Fibroblast of villous mesenchyme (primary cell): ENCODE measurements around the gene TNS3. TPM values are rescaled to one million over a fixed set of nuclear protein-coding genes. Genes with fewer than 3 reads are reported as not detected.

Experiments used
- DNase-seq: peaks from one replicate; pipeline ENCODE4 v3.0.0-alpha.2; 2010; ENCODE audit warnings: low read depth
- H3K4me3 ChIP-seq: 2 replicates; pipeline ENCODE4 v1.5.1; 2011; ENCODE audit warnings: low read depth, mild to moderate bottlenecking, low read length
- CTCF ChIP-seq: IDR thresholded peaks from 2 replicates; pipeline ENCODE4 v1.5.1; 2012; ENCODE audit warnings: low read depth, mild to moderate bottlenecking, low read length; ENCODE audit not compliant: insufficient read depth
- total RNA-seq: library from RNA; depleted of rRNA; stranded (reverse); fragments of >200 nt; gene quantifications from 2 replicates; pipeline ENCODE4 v1.2.3, GENCODE V29; 2012

Gene TNS3
- total RNA-seq, 1 donor: 202 TPM

- DNase-seq: peak; percentile 92
- TF ChIP-seq CTCF: no peak
- no peak overlapping the region for H3K4me3 ChIP-seq
Measured at GRCh38 chr7:47314728-47315607, 266.9 kb downstream of the TNS3 start.

DNA sequence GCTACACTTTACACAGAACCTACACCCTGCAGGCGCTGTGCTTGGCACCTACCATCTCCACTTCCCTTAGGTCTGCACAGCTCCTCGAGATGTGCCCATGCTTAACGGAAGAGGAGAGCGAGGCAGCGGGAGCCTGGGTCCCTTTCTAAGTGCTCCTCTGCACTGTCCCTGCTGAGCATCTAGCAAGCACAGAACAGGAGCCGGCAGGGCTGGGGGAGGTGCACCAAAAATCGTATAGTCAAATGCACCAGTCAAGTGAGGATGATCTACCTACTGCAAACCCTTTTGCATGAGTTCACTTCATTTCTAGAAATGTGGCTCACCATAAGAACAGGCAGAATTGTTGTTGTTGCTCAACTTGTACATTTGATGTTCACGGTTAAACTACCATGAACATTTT lies 267.7 kb downstream of the TNS3 start:
- no peak for TF ChIP-seq CTCF
- no peak overlapping the region for H3K4me3 ChIP-seq
- DNase-seq: no peak

- TF ChIP-seq CTCF: no peak
Measured at GRCh38 chr7:47313564-47313963, 268.3 kb downstream of the TNS3 start.

GRCh38 chr7:47311891-47312290 lies 270.0 kb downstream of the TNS3 start:
- DNase-seq: no peak
- no peak overlapping the region for H3K4me3 ChIP-seq
- TF ChIP-seq CTCF: no peak

More at GRCh38 chr7:47313564-47313963, 268.3 kb downstream of the TNS3 start:
- no peak for DNase-seq
- no peak overlapping the region for H3K4me3 ChIP-seq

- no peak for DNase-seq
- TF ChIP-seq CTCF: no peak
Measured at GRCh38 chr7:47310020-47310419, 271.9 kb downstream of the TNS3 start.

DNA sequence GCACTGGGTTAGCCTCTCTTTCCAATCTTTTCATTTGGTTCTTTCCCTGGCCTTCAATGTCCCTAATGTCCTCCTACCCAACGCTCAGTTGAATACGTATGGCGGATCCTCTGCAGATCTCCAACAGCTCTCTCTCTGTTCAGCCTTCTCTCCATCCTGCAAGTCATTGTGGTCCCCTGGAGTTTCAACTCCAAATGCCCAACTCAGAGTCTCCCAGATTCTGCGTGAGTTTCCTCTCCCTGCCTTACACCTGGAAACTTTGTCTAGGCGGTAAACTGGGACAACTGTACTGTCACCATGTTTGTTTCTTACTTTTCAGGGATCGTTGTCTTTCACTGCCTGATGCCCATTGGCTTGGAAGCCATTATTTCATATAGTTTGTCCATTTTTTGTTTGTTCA lies 273.1 kb downstream of the TNS3 start:
- H3K4me3 ChIP-seq: no peak overlapping the region
- no peak for DNase-seq
- no peak for TF ChIP-seq CTCF

More at GRCh38 chr7:47310020-47310419, 271.9 kb downstream of the TNS3 start:
- H3K4me3 ChIP-seq: no peak overlapping the region

- no peak for TF ChIP-seq CTCF
- no peak for DNase-seq
- no peak overlapping the region for H3K4me3 ChIP-seq
Measured at GRCh38 chr7:47307311-47307710, 274.6 kb downstream of the TNS3 start.
